Measurements from ENCODE around the gene AGAP1. TPM values are rescaled to one million over a fixed set of nuclear protein-coding genes. Genes with fewer than 3 reads are reported as not detected.

Gene AGAP1
- total and polyA plus RNA-seq, 8 donors = 5.0 to 27.6 (median 17.4) TPM

DNA sequence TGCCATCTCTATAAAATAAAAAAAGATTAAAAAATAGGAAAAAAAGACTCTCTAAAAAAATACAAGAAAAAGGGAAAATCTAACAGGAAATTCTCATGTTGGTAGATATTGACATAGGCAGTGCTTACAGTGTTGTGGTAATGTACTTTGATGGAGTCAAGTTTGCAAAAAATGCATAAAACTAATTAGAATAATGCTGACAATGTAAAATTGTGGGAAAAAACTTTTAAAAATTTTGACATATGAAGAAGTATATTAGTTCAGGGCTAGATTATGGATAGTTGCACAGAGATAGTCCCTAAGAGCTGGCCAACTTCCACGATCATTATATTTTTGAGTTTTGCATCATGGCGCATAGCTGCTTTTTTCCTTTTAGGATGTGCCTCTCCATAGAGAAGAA, 601.7 kb downstream of the AGAP1 start:
- TF ChIP-seq, protein P1, sequence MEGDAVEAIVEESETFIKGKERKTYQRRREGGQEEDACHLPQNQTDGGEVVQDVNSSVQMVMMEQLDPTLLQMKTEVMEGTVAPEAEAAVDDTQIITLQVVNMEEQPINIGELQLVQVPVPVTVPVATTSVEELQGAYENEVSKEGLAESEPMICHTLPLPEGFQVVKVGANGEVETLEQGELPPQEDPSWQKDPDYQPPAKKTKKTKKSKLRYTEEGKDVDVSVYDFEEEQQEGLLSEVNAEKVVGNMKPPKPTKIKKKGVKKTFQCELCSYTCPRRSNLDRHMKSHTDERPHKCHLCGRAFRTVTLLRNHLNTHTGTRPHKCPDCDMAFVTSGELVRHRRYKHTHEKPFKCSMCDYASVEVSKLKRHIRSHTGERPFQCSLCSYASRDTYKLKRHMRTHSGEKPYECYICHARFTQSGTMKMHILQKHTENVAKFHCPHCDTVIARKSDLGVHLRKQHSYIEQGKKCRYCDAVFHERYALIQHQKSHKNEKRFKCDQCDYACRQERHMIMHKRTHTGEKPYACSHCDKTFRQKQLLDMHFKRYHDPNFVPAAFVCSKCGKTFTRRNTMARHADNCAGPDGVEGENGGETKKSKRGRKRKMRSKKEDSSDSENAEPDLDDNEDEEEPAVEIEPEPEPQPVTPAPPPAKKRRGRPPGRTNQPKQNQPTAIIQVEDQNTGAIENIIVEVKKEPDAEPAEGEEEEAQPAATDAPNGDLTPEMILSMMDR (IDR thresholded peaks at IDR 0.05) = no peak
- 98 to 100% methylated on average over 2 of the region's 2 CpGs for WGBS, 2 donors

DNA sequence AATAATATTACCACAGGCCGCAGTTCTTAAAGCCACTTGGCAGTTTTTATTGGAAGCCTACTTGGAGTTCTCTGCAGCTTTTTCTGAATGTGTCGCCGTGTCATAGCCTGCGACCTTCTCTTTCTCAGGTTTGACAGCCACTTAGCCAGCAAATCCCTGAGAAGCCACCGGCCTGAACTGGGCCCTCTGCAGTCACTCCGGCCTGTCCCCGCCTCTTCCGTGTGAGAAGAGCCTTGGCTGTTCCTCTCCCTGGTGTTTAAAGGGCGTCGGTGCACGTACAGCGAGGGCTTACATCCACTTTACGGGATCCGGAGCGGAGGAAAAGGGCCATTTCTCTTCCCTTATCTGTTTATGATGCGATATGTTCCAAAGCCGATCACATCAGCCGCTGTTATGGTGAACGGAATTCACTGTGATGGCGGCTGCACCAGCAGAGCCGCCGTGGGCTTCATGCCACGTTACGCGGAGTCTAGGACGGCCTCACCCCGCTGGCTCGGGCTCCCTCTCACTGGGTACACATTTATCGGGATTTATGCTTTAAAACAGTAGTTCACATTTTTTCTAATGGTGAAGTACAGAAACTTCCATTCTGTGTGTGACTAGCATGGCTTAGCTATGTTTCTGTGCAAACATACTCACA, 607.6 kb downstream of the AGAP1 start:
- no peaks in the 10 kb centered on the region for H3K9me3 ChIP-seq
- H3K27me3 ChIP-seq = no peaks in the 10 kb centered on the region
- DNase-seq (no peak), FAIRE-seq (no peak), ATAC-seq (no peak)
- no peaks in the 10 kb centered on the region for H3K36me3 ChIP-seq
- intact Hi-C loops (cut with DNase I) = no loop called here
- H3K4me3 ChIP-seq = no peak overlapping the region
- TF ChIP-seq, protein P1 (IDR thresholded peaks at IDR 0.05) = no peak
- 95 to 96% methylated on average over 29 of the region's 29 CpGs for WGBS, 2 donors
- no peaks in the 10 kb centered on the region for H3K4me1 ChIP-seq
- no peak overlapping the region for H3K27ac ChIP-seq

More for the DNA sequence above, 601.7 kb downstream of the AGAP1 start:
- no peaks in the 10 kb centered on the region for H3K36me3 ChIP-seq
- H3K4me3 ChIP-seq = no peak overlapping the region
- intact Hi-C loops (cut with DNase I) = no loop called here
- ATAC-seq = no peak
- no peaks in the 10 kb centered on the region for H3K27me3 ChIP-seq
- no peak for DNase-seq
- no peaks in the 10 kb centered on the region for H3K9me3 ChIP-seq
- no peak overlapping the region for H3K27ac ChIP-seq
- FAIRE-seq = no peak
- no peaks in the 10 kb centered on the region for H3K4me1 ChIP-seq

DNA sequence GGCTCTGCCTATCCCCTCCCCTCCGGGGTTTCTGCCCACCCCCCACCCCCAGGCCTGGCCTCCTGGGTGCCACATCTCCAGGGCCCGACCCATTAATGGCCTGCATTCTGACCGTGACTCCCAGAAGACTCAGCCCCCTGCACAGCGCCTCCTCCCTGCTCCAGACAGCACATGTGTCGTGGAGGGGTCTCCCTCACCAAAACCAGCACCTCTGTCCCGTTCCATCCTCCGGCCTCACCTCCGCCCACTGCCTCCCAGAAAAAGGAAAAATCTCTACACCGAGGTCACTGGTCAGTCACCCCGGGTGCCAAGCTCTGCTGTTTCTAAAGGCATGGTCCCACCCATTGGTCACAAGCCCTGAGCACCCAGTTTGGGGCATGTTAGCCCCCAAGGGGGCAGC, 609.1 kb downstream of the AGAP1 start:
- no peak for ATAC-seq

DNA sequence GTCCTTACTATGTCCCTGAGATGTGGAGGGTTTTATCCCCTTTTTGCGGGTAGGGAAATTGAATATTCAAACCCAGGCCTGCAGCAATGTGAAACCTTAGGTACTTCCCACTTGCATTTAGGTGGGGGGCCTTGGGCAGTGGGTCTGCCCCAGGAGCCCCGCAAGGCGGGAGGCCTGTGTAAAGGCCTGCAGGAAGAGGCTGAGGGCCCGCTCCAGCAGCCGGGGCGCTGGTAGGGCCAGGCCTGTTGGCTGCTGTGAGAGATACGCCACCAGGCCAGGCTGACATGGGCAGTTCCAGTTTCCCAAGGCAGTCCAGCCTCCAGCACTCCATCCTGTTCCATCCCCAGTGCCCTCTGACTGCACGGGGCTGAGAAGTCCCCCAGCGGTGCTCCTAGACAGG, 610.1 kb downstream of the AGAP1 start:
- no peaks in the 10 kb centered on the region for H3K36me3 ChIP-seq
- DNase-seq (no peak), FAIRE-seq (no peak), ATAC-seq (no peak)
- TF ChIP-seq, protein P1 (IDR thresholded peaks at IDR 0.05) = no peak
- no peak overlapping the region for H3K27ac ChIP-seq
- no peaks in the 10 kb centered on the region for H3K4me1 ChIP-seq
- intact Hi-C loops (cut with DNase I) = no loop called here
- no peak overlapping the region for H3K4me3 ChIP-seq
- no peaks in the 10 kb centered on the region for H3K9me3 ChIP-seq
- 95 to 96% methylated on average over 9 of the region's 9 CpGs for WGBS, 2 donors
- H3K27me3 ChIP-seq = no peaks in the 10 kb centered on the region

More for the DNA sequence above, 609.1 kb downstream of the AGAP1 start:
- TF ChIP-seq, protein P1 (IDR thresholded peaks at IDR 0.05) = no peak
- WGBS, 2 donors = 96 to 98% methylated on average over 10 of the region's 10 CpGs
- Histone ChIP-seq H3K27me3 (no peaks in the 10 kb centered on the region), H3K4me1 (no peaks in the 10 kb centered on the region), H3K27ac (no peak overlapping the region), H3K4me3 (no peak overlapping the region), H3K9me3 (no peaks in the 10 kb centered on the region), H3K36me3 (no peaks in the 10 kb centered on the region)
- intact Hi-C loops (cut with DNase I) = no loop called here
- no peak for DNase-seq
- no peak for FAIRE-seq

DNA sequence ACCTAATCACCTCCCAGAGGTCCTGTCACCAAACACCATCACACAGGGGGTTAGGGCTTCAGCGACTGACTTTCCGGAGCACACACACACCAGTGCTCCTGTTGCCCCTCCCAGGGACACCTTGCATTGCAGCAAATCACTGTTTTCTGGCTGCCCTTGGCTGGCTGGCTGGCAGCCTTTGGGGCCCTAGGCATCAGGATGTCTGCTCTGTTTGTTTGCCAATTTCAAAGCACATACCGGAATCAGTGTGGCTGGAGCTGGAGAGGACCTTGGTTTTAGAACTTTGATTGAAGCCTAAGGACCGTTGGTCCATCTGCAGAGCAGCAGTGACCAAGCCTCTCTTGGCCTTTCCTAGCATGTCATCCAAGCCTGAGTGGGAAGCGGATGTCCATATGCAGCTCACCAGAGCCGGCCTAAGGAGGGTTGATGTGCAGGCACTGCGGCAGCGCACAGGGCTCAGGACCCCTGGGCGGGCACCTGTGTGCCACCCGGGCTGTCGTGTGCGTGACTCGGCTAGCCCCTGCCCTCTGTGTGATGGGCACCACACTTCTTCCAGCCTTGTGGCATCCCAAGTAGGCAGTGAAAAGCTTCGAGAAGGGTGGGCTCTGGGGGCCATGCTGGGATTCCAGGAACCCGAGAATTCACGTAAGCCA, 612.2 kb downstream of the AGAP1 start:
- Histone ChIP-seq H3K9me3 (no peaks in the 10 kb centered on the region), H3K27ac (no peak overlapping the region), H3K36me3 (no peaks in the 10 kb centered on the region), H3K27me3 (no peaks in the 10 kb centered on the region), H3K4me1 (no peaks in the 10 kb centered on the region), H3K4me3 (no peak overlapping the region)
- WGBS, 2 donors = 96 to 97% methylated on average over 16 of the region's 16 CpGs
- FAIRE-seq = no peak
- no peak for ATAC-seq
- intact Hi-C loops (cut with DNase I) = no loop called here
- TF ChIP-seq, protein P1 (IDR thresholded peaks at IDR 0.05) = no peak
- DNase-seq = no peak
